ENCODE measurements around the gene CRYBB3.
"Not testable (repeated sequence)": the region's sequence is repeated elsewhere in the genome, so short reads cannot be mapped to it uniquely, and the experiment has no call there.

CRYBB3 gene

DNA sequence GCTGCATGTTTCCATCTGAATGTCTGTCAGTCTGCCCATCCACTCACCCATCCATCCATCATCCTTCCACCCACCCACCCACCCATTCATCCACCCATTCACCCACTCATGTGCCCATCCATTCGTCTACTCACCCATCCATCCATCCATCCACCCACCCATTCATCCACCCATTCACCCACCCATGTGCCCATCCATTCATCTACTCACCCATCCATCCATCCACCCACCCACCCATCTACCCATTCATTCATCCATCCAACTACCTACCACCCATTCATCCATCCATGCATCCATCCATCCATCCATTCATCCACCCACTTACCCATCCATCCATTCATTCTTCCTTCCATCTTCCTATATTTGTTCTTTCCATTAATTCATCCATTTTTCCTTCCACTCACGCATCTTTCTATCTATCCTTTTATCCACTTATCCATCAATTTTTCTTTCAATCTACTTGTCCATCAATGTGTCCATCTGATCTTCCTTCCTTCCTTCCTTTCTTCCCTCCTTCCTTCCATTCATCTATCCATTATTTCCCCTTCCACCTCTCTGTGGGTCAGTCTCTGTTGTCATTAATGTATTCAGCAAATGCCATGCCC is 8.0 kb downstream of the CRYBB3 start:
- no peak for DNase-seq

DNA sequence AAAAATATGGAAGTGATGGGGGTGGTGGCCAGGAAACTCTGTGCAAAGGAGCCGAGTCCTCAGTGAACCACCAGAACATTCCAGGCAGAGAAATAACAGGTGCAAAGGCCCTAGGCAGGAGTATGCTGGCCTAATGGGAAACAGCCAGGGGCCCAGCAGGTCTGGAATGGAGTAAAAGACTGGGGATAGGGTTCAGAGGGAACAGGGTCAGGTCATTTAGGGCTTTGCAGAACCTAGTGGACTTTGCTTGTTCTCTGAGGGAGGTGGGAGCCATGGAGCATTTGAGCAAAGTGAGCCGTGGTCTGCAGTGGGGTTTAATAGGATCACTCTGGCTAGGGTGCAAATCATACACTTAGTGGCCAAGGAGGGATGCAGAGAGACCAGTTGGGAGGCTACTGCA is 8.7 kb downstream of the CRYBB3 start:
- DNase-seq: no peak

DNA sequence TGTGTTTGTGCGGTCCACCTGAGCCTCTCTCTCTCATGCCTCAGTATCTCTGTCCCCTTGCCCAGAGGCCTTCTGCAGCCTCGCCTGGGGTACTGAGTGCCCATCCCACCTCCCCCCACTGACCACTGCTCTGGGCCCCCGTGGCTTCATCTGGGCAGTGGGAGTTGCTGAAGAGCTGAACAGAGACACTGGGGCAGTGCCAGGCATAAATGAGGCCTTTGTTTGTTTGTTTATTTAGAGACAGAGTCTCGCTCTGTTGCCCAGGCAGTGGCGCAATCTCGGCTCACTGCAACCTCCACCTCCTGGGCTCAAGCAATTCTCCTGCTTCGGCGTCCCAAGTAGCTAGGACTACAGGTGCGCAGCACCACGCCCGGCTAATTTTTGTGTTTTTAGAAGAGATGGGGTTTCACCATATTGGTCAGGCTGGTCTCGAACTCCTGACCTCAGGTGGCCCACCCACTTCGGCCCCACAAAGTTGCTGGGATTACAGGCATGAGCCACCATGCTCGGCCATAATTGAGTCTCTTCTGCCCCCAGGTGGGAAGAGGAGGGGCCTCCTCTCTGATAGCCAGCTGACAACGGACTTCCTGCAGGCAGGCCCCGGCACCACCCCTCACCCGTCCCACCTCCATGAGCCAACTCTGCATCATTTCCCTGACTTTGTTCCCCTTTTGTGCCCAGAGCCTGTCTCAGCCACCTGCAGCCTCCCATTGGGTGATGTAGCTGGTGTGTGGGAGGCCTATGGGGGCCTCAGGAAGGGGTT is 9.3 kb downstream of the CRYBB3 start:
- DNase-seq: no peak

DNA sequence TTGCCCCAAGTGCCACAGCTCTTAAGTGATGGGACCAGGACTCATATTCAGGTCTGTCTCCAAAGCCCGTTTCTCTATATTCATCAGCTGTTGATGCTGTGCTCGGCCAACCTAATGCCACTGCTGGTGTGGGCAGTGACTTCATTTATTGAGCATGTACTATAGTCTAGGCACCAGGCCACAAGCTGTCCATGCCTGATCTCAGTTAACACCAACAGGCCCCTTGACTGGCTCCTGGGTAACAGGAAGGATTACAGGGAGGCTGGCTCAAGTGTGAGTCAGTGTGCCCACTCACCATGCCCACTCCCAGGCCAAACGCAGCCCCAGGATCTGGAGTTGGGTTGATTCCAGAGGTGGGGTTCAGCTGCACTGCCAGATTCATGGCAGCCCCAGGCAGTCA is 11.1 kb downstream of the CRYBB3 start:
- DNase-seq: no peak

DNA sequence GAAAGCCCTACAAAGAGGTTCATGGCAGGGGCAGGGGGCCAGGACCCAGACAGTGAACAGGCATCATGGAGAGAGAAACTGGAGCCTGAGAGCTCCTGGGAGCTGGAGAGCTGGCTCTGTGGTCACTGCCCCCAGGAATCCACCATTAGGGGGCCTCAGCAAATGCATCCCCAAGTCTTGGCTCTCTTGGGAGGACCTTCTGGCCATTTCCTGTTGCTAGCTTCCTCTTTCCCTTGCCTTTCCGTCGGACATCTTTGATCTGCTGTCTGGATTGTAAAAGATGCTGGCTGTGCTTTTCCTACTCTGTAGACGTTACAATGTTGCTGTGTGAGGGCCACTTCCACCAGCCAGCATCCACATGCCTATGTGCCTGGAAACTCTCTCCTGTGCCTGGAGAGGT is 12.7 kb downstream of the CRYBB3 start:
- DNase-seq: no peak

DNA sequence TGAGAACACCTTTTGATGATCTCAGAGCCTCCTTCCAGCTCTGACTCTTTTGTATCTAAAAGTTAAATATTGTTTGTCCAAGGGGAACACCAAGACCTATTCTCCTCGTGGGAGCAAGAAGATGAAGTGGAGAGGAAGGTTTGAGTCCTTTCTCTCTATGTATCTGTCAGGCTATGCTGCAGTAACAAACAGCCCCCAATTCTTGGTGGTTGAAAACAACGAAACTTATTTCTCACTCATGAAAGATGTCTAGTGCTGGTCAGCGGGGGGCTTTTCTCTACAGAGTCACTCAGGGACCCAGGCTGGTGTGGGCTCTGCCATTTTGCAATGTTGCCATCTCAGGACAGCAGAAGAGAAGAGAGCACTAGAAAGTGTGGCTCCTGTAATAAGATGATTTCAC is 13.6 kb downstream of the CRYBB3 start:
- no peak for DNase-seq

DNA sequence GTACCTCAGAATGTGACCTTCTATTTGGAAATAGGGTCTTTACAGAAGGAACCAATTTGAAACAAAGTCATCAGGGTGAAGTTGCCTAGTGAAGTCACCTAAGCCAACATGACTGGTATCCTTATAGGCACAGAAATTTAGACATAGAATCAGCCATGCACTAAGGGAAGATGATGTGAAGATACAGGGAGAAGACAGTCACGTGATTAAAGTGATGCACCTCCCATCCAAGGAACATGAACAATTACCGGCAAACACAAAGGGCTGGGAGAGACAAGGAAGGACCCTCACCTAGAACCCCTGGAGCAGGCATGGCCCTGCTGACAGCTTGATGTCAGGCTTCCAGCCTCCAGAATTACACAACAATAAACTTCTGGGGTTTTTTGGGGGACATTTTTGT is 16.6 kb downstream of the CRYBB3 start:
- DNase-seq: no peak

DNA sequence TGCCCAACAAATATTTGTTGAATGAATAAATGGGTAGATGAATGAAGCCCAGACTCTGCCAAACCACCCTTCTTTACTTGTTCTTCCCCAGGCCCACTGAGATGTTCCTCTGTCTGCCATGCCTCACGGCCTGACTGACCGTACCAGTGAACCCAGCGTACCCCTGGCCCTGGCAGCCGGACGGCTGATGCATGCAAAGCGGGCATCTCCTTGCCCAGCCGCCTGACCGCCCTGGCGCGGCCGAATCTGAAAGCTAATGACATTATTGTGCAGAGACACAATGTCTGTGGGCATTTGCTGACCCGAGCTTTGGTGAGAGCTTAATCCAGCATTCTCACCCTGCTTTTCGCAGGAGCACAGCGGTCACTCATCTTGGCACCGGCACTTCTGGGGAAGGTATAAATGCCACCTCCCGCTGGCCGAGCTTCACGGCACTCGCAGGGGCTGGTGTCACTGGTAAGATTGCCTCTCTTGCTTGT is 19.6 kb downstream of the CRYBB3 start, which contains the start of gene CRYBB2:
CRYBB2 (plus strand) TSS at position 429 of the 479 bp plus-strand sequence. CDS start 1,791 bp downstream, outside the sequence.
- DNase-seq: no peak

DNA sequence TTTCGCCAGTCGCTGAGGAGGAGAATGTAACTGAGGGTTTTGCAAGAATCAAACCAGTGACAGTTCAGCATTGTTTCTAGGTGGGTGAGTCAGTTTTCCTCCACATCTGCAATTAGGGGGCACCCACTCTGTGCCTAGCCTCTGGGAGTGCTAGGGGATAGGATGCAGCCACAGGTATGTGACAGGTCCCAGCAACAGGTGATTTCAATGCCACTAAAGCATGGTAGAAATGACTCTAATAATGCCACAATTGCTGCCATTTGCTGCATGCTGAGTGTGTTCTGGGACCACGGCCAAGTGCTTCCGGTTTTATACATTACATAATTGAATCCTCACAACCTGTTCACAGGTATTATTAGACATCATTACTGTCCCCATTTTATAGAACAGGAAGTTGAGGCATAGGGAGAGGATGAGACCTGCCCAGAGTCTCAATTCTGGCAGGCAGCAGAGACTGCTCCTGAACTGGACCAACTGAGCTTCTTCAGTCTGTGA is 20.3 kb downstream of the CRYBB3 start:
- DNase-seq: no peak

DNA sequence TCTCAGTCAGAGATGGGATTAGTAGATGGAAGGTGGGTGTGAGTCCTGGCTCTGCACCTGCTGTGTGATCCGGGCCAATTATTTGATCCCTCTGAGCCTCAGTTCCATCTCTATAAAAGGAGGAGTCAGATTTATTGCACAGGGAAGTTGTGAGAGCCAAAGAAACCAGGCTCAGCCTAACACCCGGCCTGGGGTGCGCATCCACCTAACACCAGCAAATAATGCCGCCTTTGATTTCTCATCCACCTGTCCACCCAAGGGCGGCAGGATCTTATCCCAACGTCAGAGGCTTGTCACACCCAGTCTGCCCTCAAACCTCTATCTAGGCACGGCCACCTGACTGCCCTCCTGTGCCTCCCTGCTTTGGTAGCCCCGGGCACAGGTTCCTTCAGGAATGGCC is 22.1 kb downstream of the CRYBB3 start:
- DNase-seq: no peak

DNA sequence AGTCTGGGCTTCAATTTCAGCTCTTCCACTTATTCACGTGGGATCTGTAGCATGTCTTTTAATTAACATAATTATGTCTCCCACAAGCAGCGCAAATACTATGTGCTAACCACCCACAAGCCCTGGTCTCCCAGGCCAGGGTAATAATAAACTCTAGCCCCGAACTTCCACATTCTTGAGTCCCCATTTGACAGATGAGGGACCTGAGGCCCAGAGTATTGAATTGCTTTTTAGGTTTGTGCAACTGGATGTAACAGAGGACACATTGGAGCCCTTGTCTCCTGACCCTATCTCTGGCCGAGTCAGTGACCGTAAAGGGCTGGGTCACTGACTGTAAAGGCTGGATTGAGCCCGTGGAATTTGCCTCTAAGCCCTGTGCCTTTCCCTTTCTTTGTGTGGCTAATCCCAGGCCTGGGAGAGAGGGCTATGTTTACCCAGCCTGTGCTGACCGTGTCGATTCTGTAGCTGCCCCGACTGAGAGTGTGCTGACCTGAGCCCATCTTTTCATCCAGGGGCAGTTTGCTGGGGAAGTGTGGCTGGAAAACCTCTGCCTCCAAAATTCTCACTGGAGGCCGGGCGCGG is 23.7 kb downstream of the CRYBB3 start:
- DNase-seq: no peak

DNA sequence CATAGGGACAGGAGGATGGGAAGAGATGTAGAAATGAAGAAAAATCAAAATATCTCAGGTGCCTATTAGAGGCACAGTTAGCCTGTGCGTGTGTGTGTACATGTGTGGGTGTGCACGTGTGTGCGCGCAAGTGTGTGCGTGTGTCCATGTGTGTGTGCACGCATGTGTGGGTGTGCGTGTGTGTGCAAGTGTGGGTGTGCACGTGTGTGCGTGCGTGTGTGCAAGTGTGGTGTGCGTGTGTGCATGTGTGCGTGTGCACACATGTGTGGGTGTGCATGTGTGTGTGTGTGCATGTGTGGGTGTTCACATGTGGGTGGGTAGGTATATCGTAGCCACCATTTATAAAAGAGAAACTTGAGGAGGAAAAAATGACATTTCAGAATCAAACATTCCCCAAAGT is 29.2 kb downstream of the CRYBB3 start:
- no peak for DNase-seq

DNA sequence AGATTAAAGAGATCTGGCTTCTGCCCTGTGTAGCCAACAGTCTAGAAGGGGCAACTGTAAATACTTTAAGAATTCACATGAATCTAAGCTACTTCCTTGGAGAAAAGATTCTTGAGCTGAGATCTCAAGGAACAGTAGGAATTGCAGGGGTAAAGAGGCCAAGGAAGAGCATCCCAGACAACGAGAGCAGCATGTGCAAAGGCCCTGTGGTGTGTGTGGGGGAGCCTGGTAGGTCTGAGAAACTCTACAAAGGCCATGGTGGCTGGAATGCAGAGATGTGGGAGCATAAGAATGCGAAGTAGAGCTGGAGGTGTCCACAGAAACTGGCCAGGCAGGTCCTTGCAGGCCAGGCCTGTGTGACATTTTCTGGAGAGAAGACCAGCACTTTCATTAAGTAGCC is 31.1 kb downstream of the CRYBB3 start:
- not testable (repeated sequence) for DNase-seq

DNA sequence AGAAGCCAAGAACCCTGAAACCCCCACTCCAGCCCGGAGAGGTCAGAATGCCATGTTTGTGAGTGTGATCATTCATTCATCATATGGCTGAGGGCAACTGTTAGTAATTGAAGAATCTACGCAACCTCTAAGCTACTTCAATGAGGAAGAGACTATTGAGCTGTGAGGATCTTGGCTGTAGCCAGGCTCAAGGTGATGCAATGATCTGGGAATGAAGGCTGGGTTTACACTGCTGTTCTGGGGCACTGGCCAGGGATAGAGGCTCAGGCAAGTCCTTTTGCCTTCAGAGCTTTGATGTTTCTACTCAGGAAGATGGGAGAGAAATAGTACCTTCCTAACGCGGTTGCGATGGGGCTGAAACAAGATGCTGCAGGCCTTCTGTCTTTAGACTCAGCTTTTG is 32.6 kb downstream of the CRYBB3 start:
- no peak for DNase-seq

DNA sequence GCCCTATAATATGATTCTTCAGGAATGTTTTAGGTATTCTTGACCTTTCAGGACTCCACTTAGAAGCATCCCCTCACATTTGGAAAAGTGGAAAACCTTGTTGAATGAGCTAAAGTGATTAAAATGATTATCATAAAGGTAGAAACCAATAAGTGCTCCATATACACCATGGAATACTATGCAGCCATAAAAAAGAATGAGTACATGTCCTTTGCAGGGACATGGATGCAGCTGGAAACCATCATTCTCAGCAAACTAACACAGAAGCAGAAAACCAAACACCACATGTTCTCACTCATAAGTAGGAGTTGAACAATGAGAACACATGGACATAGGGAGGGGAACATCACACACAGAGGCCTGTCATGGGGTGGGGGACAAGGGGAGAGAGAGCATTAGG is 34.0 kb downstream of the CRYBB3 start:
- DNase-seq: not testable (repeated sequence)

DNA sequence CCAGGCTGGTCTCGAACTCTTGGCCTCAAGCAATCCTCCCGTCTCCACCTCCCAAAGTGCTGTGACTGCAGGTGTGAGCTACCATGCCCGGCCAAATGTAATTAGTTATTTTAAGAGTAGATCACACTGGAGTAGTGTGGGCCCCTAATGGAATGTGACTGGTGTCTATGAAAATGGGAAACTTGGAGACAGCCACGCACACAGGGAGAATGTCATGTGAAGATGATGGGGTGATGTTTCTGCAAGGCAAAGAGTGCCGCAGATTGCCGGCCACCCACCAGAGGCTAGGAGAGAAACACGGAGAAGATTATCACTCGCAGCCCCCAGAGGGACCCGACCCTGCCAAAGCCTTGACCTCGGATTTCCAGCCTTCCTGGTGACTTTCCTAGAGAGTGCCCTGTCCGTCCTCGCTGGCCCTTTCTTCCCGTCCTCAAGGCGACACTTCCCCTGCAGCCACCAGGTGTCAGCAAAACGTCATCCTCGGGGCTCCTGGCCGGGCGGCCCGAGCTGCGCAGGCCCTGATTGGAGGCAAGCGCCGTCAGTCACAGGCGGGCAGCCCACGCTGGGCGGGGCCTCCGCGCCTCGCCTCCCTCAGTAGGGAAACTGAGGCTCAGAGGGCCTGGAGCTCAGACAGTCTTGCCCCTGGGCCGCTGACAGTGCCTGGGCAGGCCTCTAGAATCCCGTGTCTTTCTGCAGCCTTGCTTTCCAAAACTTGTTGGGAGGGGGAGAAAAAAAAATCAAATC is 36.1 kb downstream of the CRYBB3 start:
- DNase-seq: peak; percentile 78

DNA sequence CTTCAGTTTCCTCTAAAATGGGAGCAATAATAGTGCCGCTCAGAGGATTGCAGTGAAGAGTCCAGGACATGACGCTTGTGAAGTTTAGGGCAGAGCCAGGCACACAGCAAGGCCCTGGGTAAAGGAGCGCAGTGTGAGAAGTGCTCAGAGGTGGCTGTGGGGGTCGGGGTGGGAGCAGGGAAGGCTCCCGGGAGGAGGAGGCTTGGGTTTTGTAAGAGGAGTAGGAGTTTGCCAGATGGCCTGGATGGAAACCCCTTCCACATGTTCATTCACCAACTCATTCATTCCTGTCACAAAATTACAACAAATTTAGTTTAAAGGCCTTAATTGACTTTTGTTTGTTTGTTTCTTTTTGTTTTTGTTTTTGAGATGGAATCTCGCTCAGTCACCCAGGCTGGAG is 36.8 kb downstream of the CRYBB3 start:
- DNase-seq: no peak

DNA sequence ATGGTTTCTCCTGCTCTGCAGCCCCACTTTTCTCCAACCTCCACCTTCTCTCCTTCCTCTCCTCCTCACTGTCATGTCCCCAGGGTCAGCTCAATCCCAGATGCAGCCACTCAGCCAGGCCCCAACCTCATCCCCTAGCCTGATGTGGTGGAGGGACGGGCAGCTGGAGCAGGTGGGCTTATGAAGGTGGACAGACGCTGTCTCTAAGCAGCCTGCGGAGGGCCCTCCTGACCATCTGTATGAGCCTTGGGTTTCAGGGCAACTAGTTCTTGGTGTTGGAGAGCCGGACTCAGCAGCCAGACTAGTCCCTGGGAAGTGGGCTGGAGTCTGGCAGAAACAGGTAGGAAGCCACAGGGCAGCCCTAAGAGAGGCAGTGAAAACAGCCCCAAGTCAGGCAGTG is 37.8 kb downstream of the CRYBB3 start:
- no peak for DNase-seq

DNA sequence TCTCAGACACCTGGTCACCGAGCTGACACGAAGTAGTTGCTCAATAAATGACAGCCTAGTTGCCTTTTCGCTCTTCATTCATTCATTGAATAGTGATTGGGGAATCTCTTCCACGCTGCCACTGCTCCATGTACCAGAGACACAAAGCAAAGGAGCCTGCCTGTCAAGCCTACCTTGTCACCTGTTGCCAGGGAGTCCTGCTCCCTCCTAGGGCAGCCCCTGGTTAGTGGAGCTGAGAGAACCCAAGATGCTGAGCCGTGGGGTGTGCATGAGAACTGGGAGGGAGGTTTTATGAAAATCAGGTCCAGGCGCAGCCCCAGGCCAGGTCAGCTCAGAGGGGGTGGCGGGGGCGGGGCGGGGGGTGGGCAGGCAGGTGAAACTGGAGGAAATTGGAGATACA is 38.4 kb downstream of the CRYBB3 start:
- not testable (repeated sequence) for DNase-seq

DNA sequence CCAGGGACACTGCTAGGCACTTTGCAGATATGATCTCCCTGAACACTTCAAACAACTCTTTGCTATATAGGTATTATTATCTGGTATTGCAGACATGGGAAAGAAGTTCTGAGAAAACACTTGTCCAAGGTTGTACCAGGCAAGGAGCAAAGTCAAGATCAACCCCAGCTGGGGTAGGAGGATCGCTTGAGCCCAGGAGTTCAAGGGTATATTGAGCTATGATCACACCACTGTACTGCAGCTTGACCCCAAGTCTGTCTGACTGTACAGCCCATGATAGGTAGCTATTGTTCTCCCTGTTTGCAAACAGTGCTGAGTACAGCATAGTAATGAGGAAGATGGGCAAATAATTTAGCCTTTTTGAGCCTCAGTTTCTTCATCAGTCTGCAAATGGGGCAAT is 55.5 kb downstream of the CRYBB3 start:
- DNase-seq: not testable (repeated sequence)
